ENCODE results near the gene TTLL7. TPM values are rescaled to one million over a fixed set of nuclear protein-coding genes. Genes with fewer than 3 reads are reported as not detected.

The TTLL7 gene
- total and polyA plus RNA-seq, 7 donors = 0.92 to 34.9 (median 15.5) TPM

GRCh38 chr1:83819436-83819835 is 179.5 kb downstream of the TTLL7 start:
- Histone ChIP-seq H3K9me3 (no peaks in the 10 kb centered on the region), H3K4me3 (no peak overlapping the region), H3K27ac (no peak overlapping the region), H3K4me1 (no peaks in the 10 kb centered on the region), H3K27me3 (no peaks in the 10 kb centered on the region), H3K36me3 (no peaks in the 10 kb centered on the region)
- no peak for TF ChIP-seq POLR2AphosphoS5 (IDR thresholded peaks at IDR 0.05)
- TF ChIP-seq EP300 (IDR thresholded peaks at IDR 0.05) = no peak
- TF ChIP-seq POLR2A (IDR thresholded peaks at IDR 0.05) = no peak
- TF ChIP-seq CTCF (IDR thresholded peaks at IDR 0.05) = no peak
- WGBS, 2 donors = 80 to 88% methylated on average over 1 of the region's 1 CpG
- intact Hi-C loops (cut with DNase I) = no loop called here
- DNase-seq = no peak

GRCh38 chr1:83818916-83819315 is 180.0 kb downstream of the TTLL7 start:
- no peak for TF ChIP-seq EP300 (IDR thresholded peaks at IDR 0.05)
- no peak for TF ChIP-seq CTCF (IDR thresholded peaks at IDR 0.05)
- TF ChIP-seq POLR2A (IDR thresholded peaks at IDR 0.05) = no peak
- no peak for TF ChIP-seq POLR2AphosphoS5 (IDR thresholded peaks at IDR 0.05)
- WGBS, 2 donors = 25 to 54% methylated on average over 2 of the region's 2 CpGs
- Histone ChIP-seq H3K9me3 (no peaks in the 10 kb centered on the region), H3K27me3 (no peaks in the 10 kb centered on the region), H3K4me3 (no peak overlapping the region), H3K36me3 (no peaks in the 10 kb centered on the region), H3K4me1 (no peaks in the 10 kb centered on the region), H3K27ac (no peak overlapping the region)
- no peak for DNase-seq
- intact Hi-C loops (cut with DNase I) = no loop called here

GRCh38 chr1:83816836-83817235 is 182.1 kb downstream of the TTLL7 start:
- intact Hi-C loops (cut with DNase I) = no loop called here
- Histone ChIP-seq H3K27ac (no peak overlapping the region), H3K27me3 (no peaks in the 10 kb centered on the region), H3K9me3 (no peaks in the 10 kb centered on the region), H3K36me3 (no peaks in the 10 kb centered on the region), H3K4me1 (no peaks in the 10 kb centered on the region), H3K4me3 (no peak overlapping the region)
- no peak for DNase-seq
- WGBS, 2 donors = 92 to 94% methylated on average over 4 of the region's 4 CpGs
- TF ChIP-seq POLR2AphosphoS5 (IDR thresholded peaks at IDR 0.05) = no peak

- Histone ChIP-seq H3K36me3 (no peaks in the 10 kb centered on the region), H3K9me3 (no peaks in the 10 kb centered on the region), H3K27me3 (no peaks in the 10 kb centered on the region), H3K4me1 (no peaks in the 10 kb centered on the region), H3K27ac (no peak overlapping the region), H3K4me3 (no peak overlapping the region)
- no peak for DNase-seq
- 63 to 70% methylated on average over 1 of the region's 1 CpG for WGBS, 2 donors
- TF ChIP-seq EP300 (IDR thresholded peaks at IDR 0.05) (no peak), POLR2AphosphoS5 (IDR thresholded peaks at IDR 0.05) (no peak), POLR2A (IDR thresholded peaks at IDR 0.05) (no peak), CTCF (IDR thresholded peaks at IDR 0.05) (no peak)
- intact Hi-C loops (cut with DNase I) = no loop called here
Measured at GRCh38 chr1:83815330-83815729, 183.6 kb downstream of the TTLL7 start.

Other genes with a start within 250 kb of the TTLL7 start
- gene PRKACB, start 145.1 kb upstream of the TTLL7 start, total RNA-seq = 10 to 100 TPM; 48.3 to 58.7 (median 53.2) TPM
- gene PRKACB, start 145.1 kb upstream of the TTLL7 start, polyA plus RNA-seq = 10 to 100 TPM; 35.5 to 67.9 (median 66.8) TPM

Measured in sigmoid colon (tissue), 7 donors.